ENCODE data around the gene CNOT6L.
"Not testable (repeated sequence)": the region's sequence is repeated elsewhere in the genome, so short reads cannot be mapped to it uniquely, and the experiment has no call there.

CNOT6L gene

GRCh38 chr4:77777135-77777807 is 41.9 kb downstream of the CNOT6L start:
- no peak for DNase-seq

- no peak for DNase-seq
Measured at GRCh38 chr4:77776182-77777134, 42.7 kb downstream of the CNOT6L start.

GRCh38 chr4:77773101-77773500 is 46.1 kb downstream of the CNOT6L start:
- no peak for DNase-seq

GRCh38 chr4:77771566-77771965 is 47.6 kb downstream of the CNOT6L start:
- DNase-seq: no peak

- no peak for DNase-seq
Measured at GRCh38 chr4:77765720-77766119, 53.4 kb downstream of the CNOT6L start.

- DNase-seq: no peak
Measured at GRCh38 chr4:77762531-77762930, 56.6 kb downstream of the CNOT6L start.

- DNase-seq: no peak
Measured at GRCh38 chr4:77761595-77761994, 57.6 kb downstream of the CNOT6L start.

GRCh38 chr4:77758804-77759203 is 60.4 kb downstream of the CNOT6L start:
- DNase-seq: no peak

GRCh38 chr4:77751764-77752163 is 67.4 kb downstream of the CNOT6L start:
- no peak for DNase-seq

GRCh38 chr4:77745792-77746191 is 73.4 kb downstream of the CNOT6L start:
- DNase-seq: no peak

- DNase-seq: no peak
Measured at GRCh38 chr4:77742054-77742453, 77.1 kb downstream of the CNOT6L start.

- no peak for DNase-seq
Measured at GRCh38 chr4:77740480-77740879, 78.7 kb downstream of the CNOT6L start.

- no peak for DNase-seq
Measured at GRCh38 chr4:77734928-77735327, 84.2 kb downstream of the CNOT6L start.

GRCh38 chr4:77731656-77732055 is 87.5 kb downstream of the CNOT6L start:
- no peak for DNase-seq

GRCh38 chr4:77728420-77728819 is 90.7 kb downstream of the CNOT6L start:
- no peak for DNase-seq

- DNase-seq: no peak
Measured at GRCh38 chr4:77721073-77721472, 98.1 kb downstream of the CNOT6L start.

GRCh38 chr4:77718500-77718899 is 100.7 kb downstream of the CNOT6L start:
- DNase-seq: not testable (repeated sequence)

- no peak for DNase-seq
Measured at GRCh38 chr4:77715414-77716290, 103.5 kb downstream of the CNOT6L start.

- DNase-seq: no peak
Measured at GRCh38 chr4:77714514-77714913, 104.7 kb downstream of the CNOT6L start.

GRCh38 chr4:77713884-77714283 is 105.3 kb downstream of the CNOT6L start:
- DNase-seq: no peak

- DNase-seq: no peak
Measured at GRCh38 chr4:77712675-77713074, 106.5 kb downstream of the CNOT6L start.

- DNase-seq: no peak
Measured at GRCh38 chr4:77711469-77711868, 107.7 kb downstream of the CNOT6L start.

- no peak for DNase-seq
Measured at GRCh38 chr4:77710684-77711083, 108.5 kb downstream of the CNOT6L start.

Data from activated CD4-positive, alpha-beta T cell treated with anti-CD3 and anti-CD28 coated beads for 1 hour (primary cell).